GM23248 (cell line): ENCODE measurements around the gene ARHGEF7.

ENCODE experiments used
- EZH2 ChIP-seq: fragments of 200-600 bp; sonication (generic); IDR thresholded peaks from 2 replicates; pipeline ENCODE4 v1.6.1; 2018; ENCODE audit warnings: antibody characterized with exemption, mild to moderate bottlenecking; ENCODE audit not compliant: insufficient read depth, poor library complexity, severe bottlenecking
- EZH2phosphoT487 ChIP-seq: fragments of 200-600 bp; sonication (generic); IDR thresholded peaks from 2 replicates; pipeline ENCODE4 v1.6.1; 2018; ENCODE audit warnings: antibody characterized with exemption, moderate library complexity, mild to moderate bottlenecking, low read depth; ENCODE audit not compliant: insufficient read depth

- no peak for TF ChIP-seq EZH2
- TF ChIP-seq EZH2phosphoT487: no peak
Measured at GRCh38 chr13:111130116-111130508, 15.0 kb downstream of the ARHGEF7 start.
